ENCODE measurements around the gene PLCL1.

GRCh38 chr2:197926673-197927072 lies 122.3 kb downstream of the PLCL1 start:
- TF ChIP-seq CTCF (IDR thresholded peaks at IDR 0.05) (no peak), ZFX (IDR thresholded peaks at IDR 0.05; ENCODE audit: borderline replicate concordance) (no peak)

Data from 22Rv1 (cell line).